Gastrocnemius medialis (tissue), 4 donors: ENCODE measurements around the gene ZMYM4.

Experiments
- CTCF ChIP-seq, 5 experiments: fragments of 450-650 bp in 3 of 5; fragments of 200-600 bp in 2 of 5; sonication (generic) in 2 of 5; IDR thresholded peaks in 4 of 5; conservative IDR thresholded peaks in 1 of 5; 1 replicate in 4 of 5; 2 replicates in 1 of 5; pipeline ENCODE4 v1.5.1; 2016 to 2019; ENCODE audit warnings: antibody characterized with exemption in 5 of 5, mild to moderate bottlenecking in 3 of 5, moderate library complexity in 3 of 5
- POLR2A ChIP-seq, 2 donors: fragments of 450-650 bp; IDR thresholded peaks; one replicate each; pipeline ENCODE4 v1.6.1; 2017; ENCODE audit warnings: antibody characterized with exemption in 2 of 2, mild to moderate bottlenecking in 2 of 2, moderate library complexity in 2 of 2

- TF ChIP-seq CTCF (IDR thresholded peaks at IDR 0.05 in 4 of 5, conservative IDR thresholded peaks at IDR 0.05 in 1 of 5): no peak
- no peak for TF ChIP-seq POLR2A (IDR thresholded peaks at IDR 0.05)
Measured at GRCh38 chr1:35264871-35265270, 3.6 kb upstream of the ZMYM4 start.
